Astrocyte of the cerebellum (primary cell): ENCODE data around the gene PITPNC1.
"Not testable (repeated sequence)": the region's sequence is repeated elsewhere in the genome, so short reads cannot be mapped to it uniquely, and the experiment has no call there.

Experiments
- DNase-seq: peaks from one replicate; pipeline ENCODE4 v3.0.0-alpha.2; 2011; ENCODE audit warnings: low read depth
- H3K4me3 ChIP-seq: 2 replicates; pipeline ENCODE4 v1.5.1; 2011; ENCODE audit warnings: mild to moderate bottlenecking, low read depth, low read length, moderate library complexity
- CTCF ChIP-seq: IDR thresholded peaks from 2 replicates; pipeline ENCODE4 v1.5.1; 2012; ENCODE audit warnings: low read length, low read depth, moderate library complexity, mild to moderate bottlenecking; ENCODE audit errors: missing control alignments
- in situ Hi-C: cut with HindIII; loops from 2 replicates; pipeline ENCODE4 v1.10.0; 2017; ENCODE audit warnings: low sequenced_read_pairs

The PITPNC1 gene

DNA sequence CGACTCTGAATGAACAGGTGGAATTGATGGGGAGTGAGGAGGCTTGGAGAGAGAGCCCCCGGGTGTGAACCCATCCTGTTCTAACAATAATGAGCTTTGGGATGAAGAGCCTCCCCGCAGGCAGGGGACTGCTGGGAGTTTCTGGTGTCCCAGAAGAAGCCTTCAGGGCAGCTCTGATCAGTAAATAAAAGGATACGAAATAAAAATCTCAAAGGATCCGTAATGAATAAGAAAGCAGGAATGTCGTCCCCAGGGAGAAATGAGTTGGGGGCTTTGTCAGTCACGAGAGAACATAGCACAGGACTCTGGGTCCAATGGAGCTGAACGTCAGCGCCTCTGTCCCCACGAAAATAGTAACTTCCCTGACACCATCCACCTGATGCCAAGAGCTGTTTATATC is 113.4 kb downstream of the PITPNC1 start:
- in situ Hi-C loops, result no loop called here
- no peak for DNase-seq
- TF ChIP-seq CTCF, result no peak
- no peak overlapping the region for H3K4me3 ChIP-seq

DNA sequence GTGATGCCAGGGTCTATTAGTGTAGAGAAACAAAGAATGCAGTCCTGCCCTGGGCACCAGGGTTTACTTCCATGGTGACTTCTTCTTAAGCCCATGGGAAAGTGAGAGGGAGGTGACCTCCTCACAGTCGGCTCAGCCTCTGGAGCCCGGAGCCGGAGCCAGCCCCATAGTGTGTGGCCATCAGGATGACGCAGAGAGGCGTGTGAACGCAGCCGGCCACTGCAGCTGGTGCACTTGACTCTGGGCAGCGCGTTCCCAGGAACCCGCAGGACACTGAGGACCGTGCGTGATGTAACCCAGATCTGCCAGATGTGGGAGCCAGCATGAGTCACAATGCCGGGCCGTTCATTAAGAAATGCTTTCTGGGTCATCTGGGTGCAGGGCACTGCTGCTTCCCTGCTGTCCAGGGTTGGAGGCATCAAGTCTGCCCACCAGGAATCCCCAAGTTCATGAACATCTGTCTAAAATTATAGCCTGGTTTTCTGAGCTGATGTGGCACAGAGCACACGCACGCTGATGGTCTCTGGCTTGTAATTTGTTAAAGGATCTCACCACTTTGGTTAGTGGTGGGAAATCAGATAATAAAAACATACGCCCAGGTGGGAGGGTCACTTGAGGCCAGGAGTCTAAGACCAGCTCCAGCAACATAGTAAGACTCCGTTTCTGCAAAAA is 114.1 kb downstream of the PITPNC1 start:
- in situ Hi-C loops, result no loop called here
- TF ChIP-seq CTCF, result no peak
- peak overlapping the region; percentile 7 for H3K4me3 ChIP-seq
- DNase-seq, result peak; percentile 98

GRCh38 chr17:67491681-67492024 is 114.6 kb downstream of the PITPNC1 start:
- no peak for TF ChIP-seq CTCF
- in situ Hi-C loops, result no loop called here
- no peak for DNase-seq
- no peak overlapping the region for H3K4me3 ChIP-seq

DNA sequence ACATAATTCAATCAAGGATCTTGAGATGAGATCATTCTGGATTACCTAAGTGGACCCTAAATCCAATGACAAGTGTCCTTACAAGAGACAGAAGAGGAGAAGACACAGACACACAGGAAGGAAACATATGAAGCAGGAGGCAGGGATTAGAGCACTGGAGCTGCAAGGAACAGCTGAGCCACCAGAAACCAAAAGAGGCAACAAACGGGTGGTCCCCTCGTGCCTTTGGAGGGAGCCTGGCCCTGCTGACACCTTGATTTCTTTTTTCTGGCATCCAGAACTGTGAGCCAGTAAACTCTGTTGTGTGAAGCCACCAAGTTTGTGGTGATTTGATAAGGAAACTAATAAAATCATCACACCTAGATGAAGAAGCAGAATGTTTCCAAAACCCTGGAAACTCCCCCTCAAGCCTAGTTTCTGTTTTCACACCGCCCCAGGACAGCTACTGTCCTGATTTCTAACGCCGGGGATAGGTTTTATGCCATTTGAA is 115.2 kb downstream of the PITPNC1 start:
- no peak for TF ChIP-seq CTCF
- no peak for DNase-seq
- in situ Hi-C loops, result no loop called here
- H3K4me3 ChIP-seq, result no peak overlapping the region

DNA sequence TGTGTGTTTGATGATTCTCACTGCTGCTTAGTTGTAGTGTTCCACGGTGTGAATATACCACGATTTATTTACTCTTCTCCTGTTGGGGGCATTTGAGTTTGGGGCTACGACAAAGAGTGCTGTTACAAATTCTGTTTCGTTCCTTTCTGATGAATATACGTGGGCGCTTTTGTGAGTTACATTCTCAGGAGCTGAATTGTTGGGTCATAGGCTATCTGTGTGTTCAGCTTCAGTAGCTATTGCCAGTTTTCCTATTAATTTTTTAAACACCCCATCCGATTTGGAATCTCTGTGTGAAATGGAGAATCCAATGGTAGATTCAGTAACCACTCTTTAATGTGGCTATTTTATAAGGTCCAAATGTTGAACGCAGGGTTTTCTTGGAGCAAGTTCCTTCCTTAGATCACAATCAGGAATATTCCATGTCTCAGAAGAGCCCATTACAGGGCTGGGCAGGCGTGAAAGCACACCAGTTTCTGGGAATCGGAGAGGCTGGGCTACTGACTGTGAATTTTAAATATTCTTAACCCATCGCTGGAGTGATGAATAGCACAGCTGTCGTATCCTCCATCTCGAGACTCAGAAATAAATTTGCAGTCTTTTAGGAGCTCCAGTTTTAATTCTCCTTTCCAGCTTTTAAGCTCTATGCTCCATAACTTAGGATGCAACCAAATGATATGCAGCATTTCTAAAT is 115.9 kb downstream of the PITPNC1 start:
- no peak for DNase-seq
- no peak overlapping the region for H3K4me3 ChIP-seq
- in situ Hi-C loops, result no loop called here
- no peak for TF ChIP-seq CTCF

GRCh38 chr17:67493812-67494211 is 116.7 kb downstream of the PITPNC1 start:
- H3K4me3 ChIP-seq, result no peak overlapping the region
- DNase-seq, result no peak
- in situ Hi-C loops, result no loop called here
- TF ChIP-seq CTCF, result no peak

DNA sequence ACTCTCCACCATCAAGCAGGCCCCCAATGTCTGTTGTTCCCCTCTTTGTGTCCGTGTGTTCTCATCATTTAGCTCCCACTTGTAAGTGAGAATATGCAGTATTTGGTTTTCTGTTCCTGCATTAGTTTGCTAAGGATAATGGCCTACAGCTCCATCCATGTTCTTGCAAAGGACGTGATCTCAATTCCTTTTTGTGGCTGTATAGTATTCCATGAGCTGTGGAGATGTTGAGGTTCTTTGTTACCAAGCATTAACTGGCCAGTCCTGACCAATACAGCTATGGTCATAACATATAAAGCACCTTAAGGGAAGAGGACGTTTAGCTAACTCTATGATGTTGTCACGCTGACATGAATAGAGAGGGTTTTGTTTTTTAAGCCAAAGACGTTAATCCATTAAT is 118.5 kb downstream of the PITPNC1 start:
- DNase-seq, H3K4me3 ChIP-seq: not testable (repeated sequence)

More for the DNA sequence above, 118.5 kb downstream of the PITPNC1 start:
- in situ Hi-C loops, result not testable (repeated sequence)
